ENCODE measurements around the gene ADGRD1.

Gene ADGRD1

GRCh38 chr12:130968611-130969010 lies 14.9 kb downstream of the ADGRD1 start:
- DNase-seq = no peak

GRCh38 chr12:130969223-130969622 lies 15.5 kb downstream of the ADGRD1 start:
- DNase-seq = no peak

GRCh38 chr12:130970165-130970907 lies 16.6 kb downstream of the ADGRD1 start:
- no peak for DNase-seq

GRCh38 chr12:130970908-130971233 lies 17.2 kb downstream of the ADGRD1 start:
- DNase-seq = no peak

- no peak for DNase-seq
These were observed 18.3 kb downstream of the ADGRD1 start for GRCh38 chr12:130971925-130972585.

- DNase-seq = no peak
These were observed 18.9 kb downstream of the ADGRD1 start for GRCh38 chr12:130972586-130972950.

GRCh38 chr12:130973109-130973508 lies 19.4 kb downstream of the ADGRD1 start:
- no peak for DNase-seq

- no peak for DNase-seq
These were observed 20.2 kb downstream of the ADGRD1 start for GRCh38 chr12:130973906-130974305.

- no peak for DNase-seq
These were observed 21.4 kb downstream of the ADGRD1 start for GRCh38 chr12:130975116-130975515.

GRCh38 chr12:130976171-130976720 lies 22.5 kb downstream of the ADGRD1 start:
- DNase-seq = no peak

GRCh38 chr12:130977046-130977742 lies 23.5 kb downstream of the ADGRD1 start:
- no peak for DNase-seq

GRCh38 chr12:130977743-130978095 lies 24.0 kb downstream of the ADGRD1 start:
- no peak for DNase-seq

GRCh38 chr12:130978785-130979184 lies 25.1 kb downstream of the ADGRD1 start:
- DNase-seq = no peak

- DNase-seq = no peak
These were observed 27.5 kb downstream of the ADGRD1 start for GRCh38 chr12:130981074-130981742.

- no peak for DNase-seq
These were observed 28.2 kb downstream of the ADGRD1 start for GRCh38 chr12:130981911-130982310.

GRCh38 chr12:130982565-130983225 lies 29.0 kb downstream of the ADGRD1 start:
- DNase-seq = no peak

GRCh38 chr12:130983328-130984017 lies 29.8 kb downstream of the ADGRD1 start:
- DNase-seq = no peak

- DNase-seq = no peak
These were observed 30.7 kb downstream of the ADGRD1 start for GRCh38 chr12:130984183-130985058.

- no peak for DNase-seq
These were observed 33.6 kb downstream of the ADGRD1 start for GRCh38 chr12:130987151-130987931.

- DNase-seq = no peak
These were observed 34.6 kb downstream of the ADGRD1 start for GRCh38 chr12:130988261-130988660.

Data from activated naive CD4-positive, alpha-beta T cell (primary cell).